Vagina (tissue), 2 donors: ENCODE results near the gene MXD1.

Source experiments
- CTCF ChIP-seq, 3 experiments: fragments of 450-650 bp in 2 of 3; fragments of 200-600 bp in 1 of 3; sonication (generic) in 1 of 3; IDR thresholded peaks; one replicate each; pipeline ENCODE4 v1.5.1; 2017 to 2019; ENCODE audit warnings: antibody characterized with exemption in 3 of 3, mild to moderate bottlenecking in 2 of 3, moderate library complexity in 2 of 3
- POLR2AphosphoS5 ChIP-seq, 2 donors: sonication (generic); formaldehyde crosslinking; IDR thresholded peaks; one replicate each; pipeline ENCODE4 v1.9.0; 2017; ENCODE audit warnings: antibody characterized with exemption in 2 of 2, mild to moderate bottlenecking in 2 of 2, low read depth in 1 of 2; ENCODE audit not compliant: insufficient read depth in 1 of 2

DNA sequence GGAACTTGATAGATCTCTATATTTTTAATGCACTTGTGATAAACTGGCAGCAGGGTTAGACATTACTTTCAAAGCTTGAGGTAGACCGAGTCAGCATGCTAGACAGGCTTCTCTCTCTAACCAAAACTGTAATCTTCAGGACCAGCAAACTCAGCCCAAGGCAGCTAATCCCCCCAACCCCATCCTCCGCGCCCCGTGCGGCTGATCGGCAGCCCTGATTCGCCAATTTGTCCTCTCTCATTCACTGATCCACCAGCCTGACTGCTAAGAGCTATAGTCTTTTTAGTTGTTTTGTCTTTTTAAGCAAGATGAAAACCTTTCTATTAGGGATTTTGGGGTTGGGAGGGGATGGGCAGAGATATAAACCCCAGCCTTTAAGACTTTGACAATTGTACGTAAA, 25.8 kb downstream of the MXD1 start:
- TF ChIP-seq POLR2AphosphoS5 (IDR thresholded peaks at IDR 0.05; ENCODE audit: insufficient read depth in 1 of 2, low read depth in 1 of 2) (no peak), CTCF (IDR thresholded peaks at IDR 0.05) (no peak)
